HuH-7.5 (cell line): Measurements from ENCODE around the gene KRT27.
"Not testable (repeated sequence)": the region's sequence is repeated elsewhere in the genome, so short reads cannot be mapped to it uniquely, and the experiment has no call there.

Experiments
- DNase-seq: peaks from one replicate; pipeline ENCODE4 v3.0.0; 2011; ENCODE audit warnings: low spot score

KRT27 gene

DNA sequence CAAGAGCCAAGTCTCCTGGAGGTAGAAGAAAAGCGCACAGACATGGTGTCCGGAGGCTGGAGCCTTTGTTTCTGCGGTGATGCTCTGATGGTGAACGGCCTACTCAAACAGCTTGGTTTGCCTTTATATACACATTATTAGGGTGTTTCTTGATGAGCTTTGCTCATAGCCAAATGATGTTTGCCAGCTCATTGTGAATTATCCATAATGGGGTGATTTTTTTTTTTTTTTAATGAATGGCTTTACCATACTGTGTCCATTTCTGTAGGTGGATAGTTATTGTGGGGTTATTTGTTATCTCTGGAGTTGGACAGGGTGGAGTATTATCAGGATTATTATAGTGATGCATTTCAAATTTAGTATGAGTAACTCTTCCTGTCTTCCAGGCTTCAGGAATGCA, at the start of gene KRT27:
KRT27 (minus strand) TSS at position 101 of the 400 bp plus-strand sequence; CDS start at position 44, 57 bp downstream.
- no peak for DNase-seq

DNA sequence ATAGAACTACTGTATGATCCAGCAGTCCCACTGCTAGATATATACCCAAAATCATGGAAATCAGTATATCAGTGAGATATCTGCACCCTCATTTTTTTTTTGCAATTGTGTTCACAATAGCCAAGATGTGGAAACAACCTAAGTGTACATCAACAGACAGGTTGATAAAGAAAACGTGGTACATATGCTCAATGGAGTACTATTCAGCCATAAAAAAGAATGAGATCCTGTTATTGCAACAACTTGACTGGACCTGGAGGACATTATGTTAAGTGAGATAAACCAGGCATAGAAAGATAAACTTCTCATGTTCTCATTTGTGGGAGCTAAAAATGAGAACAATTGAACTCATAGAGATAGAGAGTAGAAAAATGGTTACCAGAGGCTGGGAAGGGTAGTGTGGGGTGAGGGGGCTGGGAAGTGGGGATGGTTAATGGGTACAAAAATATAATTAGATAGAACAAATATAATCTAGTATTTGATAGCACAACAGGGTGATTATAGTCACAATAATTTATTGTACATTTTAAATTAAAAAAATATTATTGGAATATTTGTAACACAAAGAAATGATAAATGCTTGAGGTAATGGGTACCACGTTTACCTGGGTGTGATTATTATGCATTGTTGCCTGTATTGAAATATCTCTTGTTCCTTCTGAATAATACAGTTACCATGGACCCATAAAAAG, 47.9 kb upstream of the KRT27 start:
- no peak for DNase-seq

GRCh38 chr17:40828454-40829044, 46.2 kb upstream of the KRT27 start:
- no peak for DNase-seq

- DNase-seq: no peak
Observed at GRCh38 chr17:40827746-40828453, 45.5 kb upstream of the KRT27 start.

DNA sequence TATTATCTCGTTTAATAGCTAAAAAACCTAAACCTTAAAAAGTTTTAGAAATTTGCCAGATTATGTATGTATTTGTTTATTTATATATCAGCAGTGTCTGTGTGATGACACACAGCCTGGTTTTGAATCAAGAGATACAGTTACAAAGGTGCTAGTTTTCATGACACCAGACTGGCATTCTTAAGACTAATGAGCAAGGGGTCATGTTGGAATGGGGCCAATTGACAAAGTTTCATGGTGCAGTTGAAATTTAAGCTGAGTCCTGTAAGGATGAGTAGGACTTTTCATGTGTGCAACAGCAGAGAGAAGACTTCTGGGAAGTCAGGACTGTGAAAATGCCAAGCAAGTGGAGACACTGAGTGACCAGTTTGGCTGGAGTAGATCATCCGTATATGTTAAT, 43.2 kb upstream of the KRT27 start:
- DNase-seq: no peak

- DNase-seq: no peak
Observed at GRCh38 chr17:40824015-40824832, 41.9 kb upstream of the KRT27 start.

DNA sequence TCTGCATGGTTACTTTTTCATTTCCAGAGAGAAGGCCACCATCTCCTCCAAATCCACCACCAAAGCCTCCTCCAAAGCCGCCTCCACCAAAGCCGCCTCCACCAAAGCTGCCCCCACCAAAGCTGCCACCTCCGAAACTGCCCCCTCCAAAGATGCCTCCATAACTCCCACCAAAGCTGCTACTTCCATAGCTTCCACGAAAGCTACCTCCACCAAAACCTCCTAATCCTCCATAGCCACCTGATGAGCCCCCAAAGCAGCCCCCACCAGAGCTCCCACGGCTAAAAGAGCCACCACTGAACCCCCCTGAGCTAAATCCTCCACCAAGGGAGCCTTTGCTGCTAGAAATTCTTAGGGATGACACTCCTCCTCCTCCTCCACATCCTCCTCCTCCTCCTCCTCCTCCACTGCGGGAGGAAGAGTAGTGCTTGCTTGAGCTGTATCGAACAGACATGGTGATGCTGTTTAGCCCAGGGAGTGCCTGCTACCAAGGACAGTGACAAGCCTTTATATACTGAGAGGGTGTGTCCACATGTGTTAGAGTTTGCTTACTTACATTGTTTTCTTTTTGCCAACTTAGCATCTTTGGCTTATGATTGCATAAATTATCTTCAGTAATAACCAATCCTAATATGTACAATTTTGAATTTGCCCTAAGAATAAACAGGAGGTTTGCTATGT, 39.9 kb upstream of the KRT27 start, which contains the start of gene KRT10:
KRT10 (minus strand) TSS at position 483 of the 681 bp plus-strand sequence; CDS start at position 454, 29 bp downstream.
- no peak for DNase-seq

- DNase-seq: no peak
Observed at GRCh38 chr17:40821536-40821935, 39.2 kb upstream of the KRT27 start.

GRCh38 chr17:40820228-40820838, 38.0 kb upstream of the KRT27 start:
- DNase-seq: no peak

DNA sequence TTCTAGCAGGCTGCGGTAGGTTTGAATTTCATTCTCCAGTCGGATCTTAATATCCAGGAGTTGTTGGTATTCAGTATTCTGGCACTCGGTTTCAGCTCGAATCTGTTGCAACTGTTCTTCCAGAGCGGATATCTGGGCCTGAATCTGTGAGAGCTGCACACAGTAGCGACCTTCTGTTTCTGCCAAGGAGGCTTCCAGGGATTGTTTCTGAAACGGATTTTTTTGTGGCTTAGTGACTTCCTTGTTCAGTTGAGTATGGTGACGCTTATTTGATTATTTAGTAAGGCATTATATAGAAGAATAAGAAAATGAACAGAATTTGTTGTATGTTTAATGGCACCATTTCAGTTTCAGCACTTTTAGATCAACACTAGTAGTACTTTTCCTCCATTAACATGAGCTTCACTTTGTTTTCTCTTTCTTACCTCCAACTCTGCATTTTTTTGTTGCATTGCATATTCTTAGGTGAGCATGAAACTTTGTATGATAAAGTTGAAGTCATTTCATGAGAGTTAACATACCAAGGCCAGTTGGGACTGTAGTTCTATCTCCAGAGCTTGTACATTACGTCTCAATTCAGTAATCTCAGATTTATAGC, 37.3 kb upstream of the KRT27 start:
- DNase-seq: peak; percentile 6

- peak; percentile 50 for DNase-seq
Observed at GRCh38 chr17:40818733-40819527, 36.6 kb upstream of the KRT27 start.

- DNase-seq: no peak
Observed at GRCh38 chr17:40818343-40818732, 36.0 kb upstream of the KRT27 start.

- DNase-seq: no peak
Observed at GRCh38 chr17:40817103-40817682, 34.8 kb upstream of the KRT27 start.

GRCh38 chr17:40816569-40816968, 34.2 kb upstream of the KRT27 start:
- no peak for DNase-seq

DNA sequence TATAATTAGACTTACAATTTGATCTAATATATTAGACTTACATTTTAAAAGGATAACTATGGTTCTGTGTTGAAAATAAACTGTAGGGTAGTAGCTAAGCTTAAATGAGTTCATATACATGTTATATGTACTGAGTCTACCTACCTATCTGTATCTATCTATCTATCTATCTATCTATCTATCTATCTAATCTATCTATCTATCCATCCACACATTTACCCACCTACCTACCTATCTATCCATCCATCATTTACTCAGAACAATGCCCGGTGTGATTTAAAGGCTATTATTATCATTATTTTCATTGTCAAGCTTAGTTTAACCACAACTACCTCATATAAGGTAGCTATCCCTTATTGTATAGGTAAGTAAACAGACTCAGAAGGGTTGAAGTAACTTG, 33.0 kb upstream of the KRT27 start:
- no peak for DNase-seq

DNA sequence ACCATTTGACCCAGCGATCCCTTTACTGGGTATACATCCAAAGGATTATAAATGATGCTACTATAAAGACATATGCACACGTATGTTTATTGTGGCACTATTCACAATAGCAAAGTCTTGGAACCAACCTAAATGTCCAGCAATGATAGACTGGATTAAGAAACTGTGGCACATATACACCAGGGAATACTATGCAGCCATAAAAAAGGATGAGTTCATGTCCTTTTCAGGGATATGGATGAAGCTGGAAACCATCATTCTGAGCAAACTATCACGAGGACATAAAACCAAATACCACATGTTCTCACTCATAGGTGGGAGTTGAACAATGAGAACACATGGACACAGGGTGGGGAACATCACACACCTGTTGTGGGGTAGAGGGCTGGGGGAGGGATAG, 32.3 kb upstream of the KRT27 start:
- DNase-seq: not testable (repeated sequence)

DNA sequence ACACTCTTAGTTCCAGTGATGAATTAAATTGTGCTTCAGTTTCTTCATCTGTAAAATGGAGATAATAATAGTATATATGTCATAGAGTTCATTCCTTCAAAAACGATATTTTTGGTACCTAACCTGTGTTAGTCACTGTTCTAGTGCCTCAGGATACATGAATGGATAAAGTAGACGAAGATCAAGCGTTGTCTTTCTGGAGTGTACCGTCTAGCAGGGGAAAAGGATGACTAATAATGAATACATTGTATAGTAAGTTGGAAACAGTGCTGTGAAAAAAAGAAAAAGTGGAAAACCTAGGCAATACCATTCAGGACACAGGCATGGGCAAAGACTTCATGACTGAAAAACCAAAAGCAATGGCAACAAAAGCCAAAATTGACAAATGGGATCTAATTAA, 31.5 kb upstream of the KRT27 start:
- DNase-seq: no peak

GRCh38 chr17:40812639-40813038, 30.3 kb upstream of the KRT27 start:
- no peak for DNase-seq

DNA sequence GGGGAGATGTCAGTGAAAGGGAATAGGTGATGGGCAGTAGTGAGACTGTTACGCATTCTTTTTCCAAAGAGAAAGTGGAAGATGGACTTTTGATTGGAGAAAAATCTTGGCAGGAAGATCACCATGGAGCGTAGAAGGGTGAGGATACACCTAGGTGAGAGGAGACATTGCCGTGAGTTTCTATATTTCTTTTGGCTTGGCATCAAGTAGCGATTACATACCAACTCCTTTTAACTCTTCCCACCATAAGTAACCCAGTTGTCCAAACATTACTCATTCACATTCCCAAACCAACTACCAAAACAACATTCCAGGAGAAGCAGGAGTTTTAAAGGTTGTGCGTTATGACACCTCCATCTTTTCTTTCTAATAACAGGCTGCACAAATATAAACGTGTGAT, 28.1 kb upstream of the KRT27 start:
- no peak for DNase-seq
